ENCODE measurements around the gene GAR1.

DNA sequence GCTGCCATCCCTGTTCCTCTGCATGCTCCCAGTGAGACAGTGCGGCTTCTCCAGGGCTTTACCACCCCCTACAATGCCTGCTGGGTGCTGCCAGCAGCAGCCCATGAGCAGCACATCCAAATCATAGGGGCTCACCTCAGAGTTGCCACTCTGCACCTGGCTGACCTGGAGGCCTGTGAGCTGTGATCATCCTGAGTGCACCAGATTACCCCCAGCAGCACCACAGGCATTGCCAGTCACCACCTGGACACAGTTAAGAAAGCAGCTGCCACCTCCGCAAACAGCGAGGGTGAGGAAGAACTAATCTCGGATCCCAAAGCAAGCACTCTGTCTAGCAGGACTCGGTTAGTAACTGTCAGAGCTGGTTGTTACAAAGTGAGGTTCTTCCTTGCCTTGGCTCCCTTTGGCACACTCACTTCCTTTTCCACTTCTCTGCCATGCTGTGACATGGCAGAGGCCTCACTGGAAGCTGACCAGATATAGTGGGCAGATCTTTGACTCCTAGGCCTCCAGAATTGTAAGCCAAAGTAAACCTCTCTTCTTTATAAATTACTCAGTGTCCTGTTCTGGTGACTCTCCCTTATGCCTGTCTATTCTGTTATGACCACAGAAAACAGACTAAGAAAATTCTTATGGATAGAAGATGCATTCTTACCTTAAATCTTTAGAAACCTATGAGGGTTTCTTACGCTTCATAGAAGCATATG lies 57.5 kb downstream of the GAR1 start:
- TF ChIP-seq, protein P1, sequence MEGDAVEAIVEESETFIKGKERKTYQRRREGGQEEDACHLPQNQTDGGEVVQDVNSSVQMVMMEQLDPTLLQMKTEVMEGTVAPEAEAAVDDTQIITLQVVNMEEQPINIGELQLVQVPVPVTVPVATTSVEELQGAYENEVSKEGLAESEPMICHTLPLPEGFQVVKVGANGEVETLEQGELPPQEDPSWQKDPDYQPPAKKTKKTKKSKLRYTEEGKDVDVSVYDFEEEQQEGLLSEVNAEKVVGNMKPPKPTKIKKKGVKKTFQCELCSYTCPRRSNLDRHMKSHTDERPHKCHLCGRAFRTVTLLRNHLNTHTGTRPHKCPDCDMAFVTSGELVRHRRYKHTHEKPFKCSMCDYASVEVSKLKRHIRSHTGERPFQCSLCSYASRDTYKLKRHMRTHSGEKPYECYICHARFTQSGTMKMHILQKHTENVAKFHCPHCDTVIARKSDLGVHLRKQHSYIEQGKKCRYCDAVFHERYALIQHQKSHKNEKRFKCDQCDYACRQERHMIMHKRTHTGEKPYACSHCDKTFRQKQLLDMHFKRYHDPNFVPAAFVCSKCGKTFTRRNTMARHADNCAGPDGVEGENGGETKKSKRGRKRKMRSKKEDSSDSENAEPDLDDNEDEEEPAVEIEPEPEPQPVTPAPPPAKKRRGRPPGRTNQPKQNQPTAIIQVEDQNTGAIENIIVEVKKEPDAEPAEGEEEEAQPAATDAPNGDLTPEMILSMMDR (conservative IDR thresholded peaks at IDR 0.05 in 1 of 2, IDR thresholded peaks at IDR 0.05 in 1 of 2; ENCODE audit: extremely low read depth in 1 of 2, insufficient read depth in 1 of 2, low read depth in 1 of 2, low read length in 2 of 2) = no peak
- TF ChIP-seq EZH2 (IDR thresholded peaks at IDR 0.05; ENCODE audit: borderline replicate concordance, low read length) = no peak
